Ishikawa (cell line): Measurements from ENCODE around the gene HAPLN2.

Experiments
- CEBPB ChIP-seq: IDR thresholded peaks from 2 replicates; pipeline ENCODE4 v1.6.1; 2012
- CREB1 ChIP-seq: IDR thresholded peaks from 2 replicates; pipeline ENCODE4 v1.6.1; 2012; ENCODE audit warnings: low read depth
- EGR1 ChIP-seq: IDR thresholded peaks from 2 replicates; pipeline ENCODE4 v1.6.1; 2012
- EP300 ChIP-seq: IDR thresholded peaks from 2 replicates; pipeline ENCODE4 v1.6.1; 2012; ENCODE audit warnings: borderline replicate concordance
- FOXM1 ChIP-seq: IDR thresholded peaks from 2 replicates; pipeline ENCODE4 v1.6.1; 2012; ENCODE audit warnings: low read depth, borderline replicate concordance
- MAX ChIP-seq: IDR thresholded peaks from 2 replicates; pipeline ENCODE4 v1.6.1; 2012
- NFIC ChIP-seq: IDR thresholded peaks from 2 replicates; pipeline ENCODE4 v1.6.1; 2012
- RAD21 ChIP-seq: IDR thresholded peaks from 2 replicates; pipeline ENCODE4 v1.6.1; 2012; ENCODE audit warnings: low read depth
- REST ChIP-seq: IDR thresholded peaks from 2 replicates; pipeline ENCODE4 v1.6.1; 2012; ENCODE audit warnings: low read depth, mild to moderate bottlenecking
- TAF1 ChIP-seq: IDR thresholded peaks from 2 replicates; pipeline ENCODE4 v1.6.1; 2012; ENCODE audit warnings: low read depth, mild to moderate bottlenecking
- TCF12 ChIP-seq: IDR thresholded peaks from 2 replicates; pipeline ENCODE4 v1.6.1; 2012; ENCODE audit warnings: low read depth
- TEAD4 ChIP-seq: IDR thresholded peaks from 2 replicates; pipeline ENCODE4 v1.6.1; 2012
- USF1 ChIP-seq: IDR thresholded peaks from 2 replicates; pipeline ENCODE4 v1.6.1; 2012
- YY1 ChIP-seq: IDR thresholded peaks from 2 replicates; pipeline ENCODE4 v1.6.1; 2012; ENCODE audit warnings: low read depth
- ZBTB7A ChIP-seq: IDR thresholded peaks from 2 replicates; pipeline ENCODE4 v1.6.1; 2012; ENCODE audit warnings: low read depth

HAPLN2 gene

GRCh38 chr1:156648496-156648895 is 29.3 kb downstream of the HAPLN2 start:
- TF ChIP-seq NFIC, result no peak
- no peak for TF ChIP-seq YY1
- no peak for TF ChIP-seq FOXM1
- no peak for TF ChIP-seq TCF12
- no peak for TF ChIP-seq TAF1
- no peak for TF ChIP-seq MAX
- TF ChIP-seq ZBTB7A, result no peak
- TF ChIP-seq EGR1, result no peak
- TF ChIP-seq USF1, result no peak
- no peak for TF ChIP-seq EP300
- no peak for TF ChIP-seq REST
- TF ChIP-seq CEBPB, result no peak

- TF ChIP-seq FOXM1, result no peak
- TF ChIP-seq TCF12, result no peak
- TF ChIP-seq ZBTB7A, result no peak
- no peak for TF ChIP-seq MAX
- no peak for TF ChIP-seq TEAD4
- TF ChIP-seq NFIC, result no peak
- TF ChIP-seq RAD21, result no peak
- TF ChIP-seq YY1, result no peak
- TF ChIP-seq CEBPB, result no peak
- no peak for TF ChIP-seq TAF1
- no peak for TF ChIP-seq USF1
- TF ChIP-seq CREB1, result no peak
Measured at GRCh38 chr1:156648951-156649350, 29.7 kb downstream of the HAPLN2 start.

GRCh38 chr1:156652131-156652991 is 33.1 kb downstream of the HAPLN2 start:
- peak; percentile 96 for TF ChIP-seq REST
- TF ChIP-seq USF1, result 0 out of 2 replicates have a peak, but pooled peaks have one; percentile 8
- no peak for TF ChIP-seq MAX
- peak; percentile 47; the same call in 1 of the 2 replicates for TF ChIP-seq EGR1

- TF ChIP-seq TEAD4 (no peak), ZBTB7A (no peak), FOXM1 (no peak), CREB1 (no peak), REST (no peak), TAF1 (no peak), RAD21 (no peak), USF1 (no peak), EP300 (no peak), NFIC (no peak), CEBPB (no peak), EGR1 (no peak), TCF12 (no peak)
Measured at GRCh38 chr1:156652992-156653355, 33.8 kb downstream of the HAPLN2 start.
